Mesendoderm (in vitro differentiated cells): ENCODE results near the gene EIF4G2.

ENCODE experiments used
- DNase-seq: peaks from one replicate; pipeline ENCODE4 v3.0.0; 2013
- H2AK5ac ChIP-seq: 2 replicates; pipeline ENCODE4 v1.6.1; 2013; ENCODE audit warnings: low read length, inconsistent platforms
- H2BK120ac ChIP-seq: 2 replicates; pipeline ENCODE4 v1.6.1; 2013; ENCODE audit warnings: low read depth, mild to moderate bottlenecking, low read length, moderate library complexity, mixed read lengths
- H2BK15ac ChIP-seq: replicated peaks from 2 replicates; pipeline ENCODE4 v1.6.1; 2013; ENCODE audit warnings: low read depth, mild to moderate bottlenecking, moderate library complexity
- H2BK5ac ChIP-seq: 2 replicates; pipeline ENCODE4 v1.6.1; 2013; ENCODE audit warnings: low read length, inconsistent platforms
- H3K18ac ChIP-seq: 2 replicates; pipeline ENCODE4 v1.6.1; 2013; ENCODE audit warnings: mild to moderate bottlenecking, low read length, mixed read lengths
- H3K23ac ChIP-seq: one replicate; pipeline ENCODE4 v1.6.1; 2013; ENCODE audit warnings: low read length
- H3K27ac ChIP-seq: 2 replicates; pipeline ENCODE4 v1.5.1; 2013; ENCODE audit warnings: low read depth, mild to moderate bottlenecking, inconsistent platforms, low read length, moderate library complexity
- H3K27me3 ChIP-seq: 2 replicates; pipeline ENCODE4 v1.6.1; 2013; ENCODE audit warnings: low read length, control low read depth, mild to moderate bottlenecking, inconsistent platforms; ENCODE audit not compliant: insufficient read depth, poor library complexity
- H3K36me3 ChIP-seq: 2 replicates; pipeline ENCODE4 v1.6.1; 2013; ENCODE audit warnings: low read length, inconsistent platforms; ENCODE audit not compliant: control insufficient read depth, insufficient read depth
- H3K4ac ChIP-seq: one replicate; pipeline ENCODE4 v1.6.1; 2013; ENCODE audit warnings: low read depth, mild to moderate bottlenecking, low read length, moderate library complexity
- H3K4me1 ChIP-seq: 2 replicates; pipeline ENCODE4 v1.6.1; 2013; ENCODE audit warnings: low read depth, low read length, inconsistent platforms; ENCODE audit not compliant: control insufficient read depth
- H3K4me2 ChIP-seq: 2 replicates; pipeline ENCODE4 v1.6.1; 2013; ENCODE audit warnings: low read length
- H3K4me3 ChIP-seq: 2 replicates; pipeline ENCODE4 v1.5.1; 2013; ENCODE audit warnings: mild to moderate bottlenecking, low read length
- H3K56ac ChIP-seq: one replicate; pipeline ENCODE4 v1.6.1; 2013; ENCODE audit warnings: low read length
- H3K79me1 ChIP-seq: 2 replicates; pipeline ENCODE4 v1.6.1; 2013; ENCODE audit warnings: low read length, inconsistent platforms
- H3K79me2 ChIP-seq: 2 replicates; pipeline ENCODE4 v1.6.1; 2013; ENCODE audit warnings: mild to moderate bottlenecking, low read length; ENCODE audit not compliant: control insufficient read depth, insufficient read depth
- H3K9ac ChIP-seq: 2 replicates; pipeline ENCODE4 v1.6.1; 2013; ENCODE audit warnings: low read length, inconsistent platforms
- H4K5ac ChIP-seq: one replicate; pipeline ENCODE4 v1.6.1; 2013; ENCODE audit warnings: low read length
- H4K8ac ChIP-seq: one replicate; pipeline ENCODE4 v1.6.1; 2013; ENCODE audit warnings: low read depth, mild to moderate bottlenecking, control low read depth, low read length, moderate library complexity
- WGBS: extraction: QIAGEN DNeasy Blood & Tissue Kit; methylation state at CpG from one replicate; pipeline ENCODE4 v1.1.7; 2013; ENCODE audit warnings: low lambda C conversion rate, missing lambda C conversion rate; ENCODE audit not compliant: insufficient coverage; ENCODE audit errors: extremely low coverage; 5-methylcytosine and 5-hydroxymethylcytosine counted together

EIF4G2 gene

GRCh38 chr11:10758957-10759356, 49.8 kb downstream of the EIF4G2 start:
- WGBS = no CpG with 5 or more reads among the region's 1 CpG
- Histone ChIP-seq H2AK5ac (no peak overlapping the region), H4K8ac (no peak overlapping the region), H3K4ac (no peak overlapping the region), H3K18ac (no peak overlapping the region), H3K4me3 (no peak overlapping the region), H3K9ac (no peak overlapping the region), H3K23ac (no peak overlapping the region), H2BK15ac (no peak overlapping the region), H3K4me2 (no peak overlapping the region), H3K36me3 (no peaks in the 10 kb centered on the region), H3K27me3 (no peaks in the 10 kb centered on the region), H2BK120ac (no peak overlapping the region), H3K79me1 (no peaks in the 10 kb centered on the region), H3K4me1 (no peaks in the 10 kb centered on the region), H3K79me2 (no peaks in the 10 kb centered on the region), H2BK5ac (no peak overlapping the region), H3K56ac (no peak overlapping the region), H3K27ac (no peak overlapping the region), H4K5ac (no peak overlapping the region)
- DNase-seq = peak; percentile 50

- Histone ChIP-seq H2BK5ac (no peak overlapping the region), H3K4me2 (no peak overlapping the region), H3K36me3 (no peaks in the 10 kb centered on the region), H3K79me2 (peaks cover 9% of the 10 kb centered on the region), H2AK5ac (no peak overlapping the region), H2BK120ac (no peak overlapping the region), H4K5ac (no peak overlapping the region), H3K4me1 (peaks cover 2% of the 10 kb centered on the region), H3K27ac (no peak overlapping the region), H4K8ac (no peak overlapping the region), H3K18ac (no peak overlapping the region), H3K4me3 (no peak overlapping the region), H3K23ac (no peak overlapping the region), H3K4ac (no peak overlapping the region), H2BK15ac (no peak overlapping the region), H3K56ac (no peak overlapping the region), H3K27me3 (no peaks in the 10 kb centered on the region), H3K9ac (no peak overlapping the region), H3K79me1 (peaks cover 2% of the 10 kb centered on the region)
- DNase-seq = no peak
- WGBS = no CpG with 5 or more reads among the region's 7 CpGs
These were observed 56.2 kb downstream of the EIF4G2 start for GRCh38 chr11:10752486-10752885.

GRCh38 chr11:10752061-10752460, 56.7 kb downstream of the EIF4G2 start:
- H3K18ac ChIP-seq = no peak overlapping the region
- H2BK15ac ChIP-seq = no peak overlapping the region
- no peak overlapping the region for H4K8ac ChIP-seq
- H3K4me3 ChIP-seq = peak overlapping the region; percentile 58
- peak overlapping the region; percentile 71 for H3K9ac ChIP-seq
- no peak for DNase-seq
- no peak overlapping the region for H3K23ac ChIP-seq
- H3K79me1 ChIP-seq = peaks cover 2% of the 10 kb centered on the region
- H2BK120ac ChIP-seq = no peak overlapping the region
- no peak overlapping the region for H3K27ac ChIP-seq
- no peaks in the 10 kb centered on the region for H3K27me3 ChIP-seq
- peaks cover 9% of the 10 kb centered on the region for H3K79me2 ChIP-seq
- peak overlapping the region; percentile 82 for H3K4me2 ChIP-seq
- no CpG with 5 or more reads among the region's 2 CpGs for WGBS
- H3K36me3 ChIP-seq = no peaks in the 10 kb centered on the region
- no peak overlapping the region for H3K56ac ChIP-seq
- no peak overlapping the region for H2BK5ac ChIP-seq
- no peak overlapping the region for H4K5ac ChIP-seq
- H3K4me1 ChIP-seq = peaks cover 2% of the 10 kb centered on the region
- H3K4ac ChIP-seq = no peak overlapping the region
- H2AK5ac ChIP-seq = no peak overlapping the region

GRCh38 chr11:10751581-10751940, 57.2 kb downstream of the EIF4G2 start:
- H3K23ac ChIP-seq = peak overlapping the region; percentile 81
- peaks cover 9% of the 10 kb centered on the region for H3K79me2 ChIP-seq
- peak overlapping the region; percentile 58 for H3K4me3 ChIP-seq
- H3K27me3 ChIP-seq = no peaks in the 10 kb centered on the region
- peak overlapping the region; percentile 89 for H3K56ac ChIP-seq
- no peak overlapping the region for H3K18ac ChIP-seq
- DNase-seq = no peak
- no peak overlapping the region for H3K27ac ChIP-seq
- H3K79me1 ChIP-seq = peaks cover 2% of the 10 kb centered on the region
- H2BK120ac ChIP-seq = no peak overlapping the region
- no peak overlapping the region for H2BK15ac ChIP-seq
- H3K9ac ChIP-seq = peak overlapping the region; percentile 71
- WGBS = no CpG with 5 or more reads among the region's 14 CpGs
- H3K4ac ChIP-seq = peak overlapping the region; percentile 17
- H3K4me1 ChIP-seq = peaks cover 2% of the 10 kb centered on the region
- H2BK5ac ChIP-seq = no peak overlapping the region
- no peak overlapping the region for H4K8ac ChIP-seq
- H3K4me2 ChIP-seq = peak overlapping the region; percentile 82
- no peaks in the 10 kb centered on the region for H3K36me3 ChIP-seq
- no peak overlapping the region for H2AK5ac ChIP-seq
- H4K5ac ChIP-seq = no peak overlapping the region

GRCh38 chr11:10750838-10751580, 57.7 kb downstream of the EIF4G2 start, which contains the start of gene CTR9:
Gene CTR9, plus strand, starts transcription at chr11:10751246. Its CDS starts 167 bp downstream, at chr11:10751413.
- peak within 1 kb of the TSS; percentile 61 for H2BK5ac ChIP-seq
- no peak within 1 kb of the TSS for H2BK15ac ChIP-seq
- H3K4me3 ChIP-seq = peak within 1 kb of the TSS; percentile 76
- H3K4ac ChIP-seq = peak within 1 kb of the TSS; percentile 17
- no peak within 1 kb of the TSS for H4K8ac ChIP-seq
- no peak within 1 kb of the TSS for H4K5ac ChIP-seq
- H3K79me2 ChIP-seq = peaks cover 9% of the 10 kb centered on the region
- H3K4me2 ChIP-seq = peak within 1 kb of the TSS; percentile 82
- peak within 1 kb of the TSS; percentile 93 for H3K27ac ChIP-seq
- peaks cover 2% of the 10 kb centered on the region for H3K79me1 ChIP-seq
- peak within 1 kb of the TSS; percentile 71 for H3K9ac ChIP-seq
- WGBS = no CpG with 5 or more reads among the region's 67 CpGs
- H3K27me3 ChIP-seq = no peaks in the 10 kb centered on the region
- H3K23ac ChIP-seq = peak within 1 kb of the TSS; percentile 81
- peaks cover 2% of the 10 kb centered on the region for H3K4me1 ChIP-seq
- no peak within 1 kb of the TSS for H2AK5ac ChIP-seq
- peak within 1 kb of the TSS; percentile 24 for H3K18ac ChIP-seq
- H3K36me3 ChIP-seq = no peaks in the 10 kb centered on the region
- DNase-seq = peak; percentile 96
- no peak within 1 kb of the TSS for H2BK120ac ChIP-seq
- peak within 1 kb of the TSS; percentile 95 for H3K56ac ChIP-seq

- H3K79me2 ChIP-seq = peaks cover 9% of the 10 kb centered on the region
- H3K27me3 ChIP-seq = no peaks in the 10 kb centered on the region
- H4K8ac ChIP-seq = no peak overlapping the region
- no peak overlapping the region for H3K56ac ChIP-seq
- H3K9ac ChIP-seq = no peak overlapping the region
- no peak overlapping the region for H2BK120ac ChIP-seq
- no peak overlapping the region for H2AK5ac ChIP-seq
- no peak overlapping the region for H3K4me3 ChIP-seq
- no peak overlapping the region for H4K5ac ChIP-seq
- H2BK15ac ChIP-seq = no peak overlapping the region
- DNase-seq = no peak
- H2BK5ac ChIP-seq = no peak overlapping the region
- no peak overlapping the region for H3K18ac ChIP-seq
- no peak overlapping the region for H3K23ac ChIP-seq
- no peak overlapping the region for H3K27ac ChIP-seq
- H3K79me1 ChIP-seq = peaks cover 2% of the 10 kb centered on the region
- H3K4ac ChIP-seq = no peak overlapping the region
- H3K4me2 ChIP-seq = no peak overlapping the region
- no CpG with 5 or more reads among the region's 2 CpGs for WGBS
- H3K36me3 ChIP-seq = no peaks in the 10 kb centered on the region
- peaks cover 2% of the 10 kb centered on the region for H3K4me1 ChIP-seq
These were observed 59.2 kb downstream of the EIF4G2 start for GRCh38 chr11:10749476-10749875.
